A673 (cell line): Measurements from ENCODE around the gene GSG1L. TPM values are rescaled to one million over a fixed set of nuclear protein-coding genes. Genes with fewer than 3 reads are reported as not detected.

Experiments
- BruUV-seq: library from RNA; stranded (reverse); fragments of 400-500 nt; replicated peaks from 2 replicates; lab custom pipeline; 2021; lab: Mats Ljungman, UMichigan
- CTCF ChIA-PET: fragments of 300-600 bp; sonication (Branson Sonifier 250); formaldehyde crosslinking; loops from one replicate; lab custom pipeline; 2022; ENCODE audit warnings: antibody characterized with exemption; lab: Charles Lee
- POLR2A ChIA-PET: fragments of 300-600 bp; sonication (Branson Sonifier 250); formaldehyde crosslinking; loops from one replicate; lab custom pipeline; 2022; ENCODE audit warnings: antibody characterized with exemption; ENCODE audit not compliant: low non-redundant PET; lab: Charles Lee
- DNase-seq: peaks from one replicate; pipeline ENCODE4 v3.0.0-alpha.2; 2015; ENCODE audit warnings: low spot score
- H3K27ac ChIP-seq: fragments of 200-600 bp; sonication (generic); 2 replicates; pipeline ENCODE4 v1.5.1; 2016; ENCODE audit warnings: mixed run types, low read depth, mild to moderate bottlenecking, mixed read lengths, antibody characterized with exemption, low read length; ENCODE audit not compliant: poor library complexity, severe bottlenecking
- H3K27me3 ChIP-seq: fragments of 200-600 bp; sonication (generic); replicated peaks from 2 replicates; pipeline ENCODE4 v1.6.1; 2017; ENCODE audit warnings: mixed run types, low read depth, mild to moderate bottlenecking, mixed read lengths, antibody characterized with exemption, low read length; ENCODE audit not compliant: insufficient read depth, poor library complexity
- H3K36me3 ChIP-seq: fragments of 200-600 bp; sonication (generic); 2 replicates; pipeline ENCODE4 v1.6.1; 2016; ENCODE audit warnings: mixed run types, mild to moderate bottlenecking, mixed read lengths, antibody characterized with exemption, low read length; ENCODE audit not compliant: insufficient read depth, poor library complexity, severe bottlenecking
- H3K4me1 ChIP-seq: fragments of 200-600 bp; sonication (generic); 2 replicates; pipeline ENCODE4 v1.6.1; 2017; ENCODE audit warnings: mixed run types, mild to moderate bottlenecking, mixed read lengths, antibody characterized with exemption, low read length; ENCODE audit not compliant: insufficient read depth, poor library complexity, severe bottlenecking
- H3K4me3 ChIP-seq: fragments of 200-600 bp; sonication (generic); 2 replicates; pipeline ENCODE4 v1.5.1; 2016; ENCODE audit warnings: low read depth, mixed run types, mild to moderate bottlenecking, mixed read lengths, low read length; ENCODE audit not compliant: poor library complexity, severe bottlenecking
- H3K9me3 ChIP-seq: fragments of 200-600 bp; sonication (generic); 2 replicates; pipeline ENCODE4 v1.6.1; 2016; ENCODE audit warnings: mixed run types, low read depth, mild to moderate bottlenecking, mixed read lengths, antibody characterized with exemption, low read length; ENCODE audit not compliant: poor library complexity, severe bottlenecking
- EZH2 ChIP-seq: fragments of 200-600 bp; sonication (generic); IDR thresholded peaks from 2 replicates; pipeline ENCODE4 v1.6.1; 2017; ENCODE audit warnings: borderline replicate concordance, low read depth, mild to moderate bottlenecking, mixed read lengths, antibody characterized with exemption, low read length; ENCODE audit not compliant: poor library complexity, severe bottlenecking
- intact Hi-C: fragments of 100-400 bp; cut with micrococcal nuclease; formaldehyde crosslinking; loops from one replicate; pipeline ENCODE4 v1.10.0; 2022; ENCODE audit not compliant: unreplicated experiment
- total RNA-seq: library from RNA; stranded (reverse); gene quantifications from 2 replicates; pipeline ENCODE4 v1.2.3, GENCODE V29; 2021
- TF ChIP-seq, protein P1 (sequence below): fragments of 300-800, 200-600 bp; sonication (generic); conservative IDR thresholded peaks from 2 replicates; pipeline ENCODE4 v1.5.1; 2017; ENCODE audit warnings: low read depth, mild to moderate bottlenecking, antibody characterized with exemption, low read length, moderate library complexity, mixed read lengths

GSG1L gene
- total RNA-seq, 1 experiment from 2014 or later: not detected

DNA sequence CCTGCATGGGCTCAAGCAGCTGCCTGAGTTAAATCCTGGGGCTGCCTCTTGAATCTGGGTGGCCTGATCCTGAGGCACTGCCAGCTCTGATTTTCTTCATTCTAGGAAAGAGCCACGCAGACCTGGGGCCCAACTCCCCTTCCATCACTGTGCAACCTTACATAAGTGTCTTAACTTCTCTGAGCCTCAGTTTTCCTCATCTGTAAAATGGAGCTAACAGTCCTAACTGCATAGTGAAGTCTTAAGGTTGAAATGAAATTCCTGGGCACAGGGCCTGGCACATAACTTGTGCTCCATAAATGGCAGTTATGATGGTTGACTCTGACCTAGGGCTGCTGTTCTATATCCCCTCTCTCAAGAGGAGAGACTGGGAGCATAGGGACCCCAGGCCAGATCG lies 236.6 kb downstream of the GSG1L start:
- H3K27ac ChIP-seq: no peak overlapping the region
- no TSS peak for BruUV-seq
- no peaks in the 10 kb centered on the region for H3K4me1 ChIP-seq
- ChIA-PET CTCF (no interaction called here), POLR2A (no interaction called here)
- no peaks in the 10 kb centered on the region for H3K36me3 ChIP-seq
- intact Hi-C loops: no loop called here
- peaks cover 17% of the 10 kb centered on the region for H3K27me3 ChIP-seq
- TF ChIP-seq EZH2: no peak
- TF ChIP-seq, protein P1, sequence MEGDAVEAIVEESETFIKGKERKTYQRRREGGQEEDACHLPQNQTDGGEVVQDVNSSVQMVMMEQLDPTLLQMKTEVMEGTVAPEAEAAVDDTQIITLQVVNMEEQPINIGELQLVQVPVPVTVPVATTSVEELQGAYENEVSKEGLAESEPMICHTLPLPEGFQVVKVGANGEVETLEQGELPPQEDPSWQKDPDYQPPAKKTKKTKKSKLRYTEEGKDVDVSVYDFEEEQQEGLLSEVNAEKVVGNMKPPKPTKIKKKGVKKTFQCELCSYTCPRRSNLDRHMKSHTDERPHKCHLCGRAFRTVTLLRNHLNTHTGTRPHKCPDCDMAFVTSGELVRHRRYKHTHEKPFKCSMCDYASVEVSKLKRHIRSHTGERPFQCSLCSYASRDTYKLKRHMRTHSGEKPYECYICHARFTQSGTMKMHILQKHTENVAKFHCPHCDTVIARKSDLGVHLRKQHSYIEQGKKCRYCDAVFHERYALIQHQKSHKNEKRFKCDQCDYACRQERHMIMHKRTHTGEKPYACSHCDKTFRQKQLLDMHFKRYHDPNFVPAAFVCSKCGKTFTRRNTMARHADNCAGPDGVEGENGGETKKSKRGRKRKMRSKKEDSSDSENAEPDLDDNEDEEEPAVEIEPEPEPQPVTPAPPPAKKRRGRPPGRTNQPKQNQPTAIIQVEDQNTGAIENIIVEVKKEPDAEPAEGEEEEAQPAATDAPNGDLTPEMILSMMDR: no peak
- no peak overlapping the region for H3K4me3 ChIP-seq
- H3K9me3 ChIP-seq: no peaks in the 10 kb centered on the region
- DNase-seq: no peak

DNA sequence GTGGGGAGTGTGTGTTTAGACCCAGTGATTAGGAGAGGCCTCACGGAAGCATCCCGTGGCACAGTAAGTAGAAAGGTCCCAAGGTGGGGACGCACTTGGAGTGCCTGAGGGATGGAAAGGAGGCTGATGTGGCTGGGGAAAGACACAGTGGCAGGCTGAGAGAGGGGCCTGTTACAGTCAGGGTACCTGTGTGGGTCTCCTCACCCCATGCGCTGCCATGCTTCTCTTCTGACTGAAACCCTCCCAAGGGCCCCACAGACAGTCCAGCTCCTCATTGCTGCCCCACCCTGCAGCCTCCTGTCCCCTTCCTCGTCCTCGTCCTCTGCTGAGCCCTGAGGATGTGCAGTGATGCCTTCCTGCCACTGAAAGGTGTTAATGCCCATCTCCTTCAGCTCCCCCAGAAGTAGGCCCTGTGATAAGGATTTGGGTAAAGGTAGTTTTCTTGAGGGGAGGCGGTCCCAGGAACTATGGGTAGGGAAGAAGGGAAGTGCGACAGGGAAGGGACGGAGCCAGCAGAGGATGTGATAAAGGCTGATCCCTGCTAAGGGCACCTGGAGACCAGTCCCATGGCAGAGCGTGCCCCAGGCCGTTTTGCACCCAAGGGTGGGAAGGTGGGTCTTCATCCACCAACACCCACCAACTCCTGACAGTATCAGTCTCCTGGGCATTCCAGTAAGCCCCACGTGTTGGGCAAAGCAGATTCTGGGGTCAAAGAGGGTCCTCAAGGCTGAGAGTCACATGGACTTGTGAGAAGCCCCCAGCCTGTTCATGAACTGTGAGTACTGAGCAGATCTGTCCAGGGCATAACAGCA lies 237.2 kb downstream of the GSG1L start:
- ChIA-PET CTCF (no interaction called here), POLR2A (no interaction called here)
- DNase-seq: no peak
- Histone ChIP-seq H3K4me3 (no peak overlapping the region), H3K27ac (no peak overlapping the region), H3K36me3 (no peaks in the 10 kb centered on the region), H3K9me3 (no peaks in the 10 kb centered on the region), H3K4me1 (no peaks in the 10 kb centered on the region), H3K27me3 (peaks cover 14% of the 10 kb centered on the region)
- BruUV-seq: no TSS peak
- intact Hi-C loops: no loop called here
- TF ChIP-seq, protein P1: no peak
- TF ChIP-seq EZH2: no peak

DNA sequence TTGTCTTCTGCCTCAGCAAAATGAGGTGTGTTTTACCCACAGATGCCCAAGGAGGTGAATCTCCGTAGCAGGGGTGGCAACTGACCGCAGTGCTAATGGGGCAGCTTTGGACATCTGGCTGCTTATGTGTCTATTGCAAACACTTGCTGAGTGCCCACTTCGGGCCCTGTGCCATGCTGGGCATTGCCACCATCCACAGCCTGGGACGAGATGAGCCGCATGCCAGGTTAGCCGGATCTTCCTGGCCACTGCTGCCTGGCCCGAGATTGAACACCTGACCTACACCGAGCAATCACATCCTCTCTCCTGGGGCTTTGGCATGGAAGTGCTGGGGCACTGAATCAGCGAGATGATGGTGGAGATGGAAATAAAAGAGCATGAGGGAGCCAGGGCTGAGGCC lies 238.7 kb downstream of the GSG1L start:
- no peaks in the 10 kb centered on the region for H3K9me3 ChIP-seq
- intact Hi-C loops: no loop called here
- CTCF ChIA-PET: no interaction called here

More for the DNA sequence above, 238.7 kb downstream of the GSG1L start:
- no TSS peak for BruUV-seq
- Histone ChIP-seq H3K27me3 (peaks cover 18% of the 10 kb centered on the region), H3K4me3 (no peak overlapping the region), H3K4me1 (no peaks in the 10 kb centered on the region), H3K27ac (no peak overlapping the region), H3K36me3 (no peaks in the 10 kb centered on the region)
- TF ChIP-seq, protein P1: no peak
- no peak for TF ChIP-seq EZH2
- DNase-seq: no peak
- POLR2A ChIA-PET: no interaction called here
